GM11168 (cell line): Measurements from ENCODE around the gene RSPH10B2.

ENCODE experiments used
- in situ Hi-C: fragments of 300-500 bp; cut with MboI; formaldehyde crosslinking; loops from one replicate; pipeline ENCODE4 v1.12.0; 2022; ENCODE audit warnings: low sequenced_read_pairs; ENCODE audit not compliant: unreplicated experiment

RSPH10B2 gene

GRCh38 chr7:6833636-6834035, 79.7 kb downstream of the RSPH10B2 start:
- in situ Hi-C loops = loop anchor here (25.0 kb wide), 1 partner anchor 246 kb away; the partner anchor contains the start of genes INTS15 and ZDHHC4

GRCh38 chr7:6835521-6835920, 81.6 kb downstream of the RSPH10B2 start:
- in situ Hi-C loops = loop anchor here (25.0 kb wide), 1 partner anchor 248 kb away; the partner anchor contains the start of genes INTS15 and ZDHHC4

- in situ Hi-C loops = loop anchor here (25.0 kb wide), 1 partner anchor 250 kb away; the partner anchor contains the start of genes INTS15 and ZDHHC4
Measured at GRCh38 chr7:6837081-6837480, 83.2 kb downstream of the RSPH10B2 start.

- in situ Hi-C loops = loop anchor here (25.0 kb wide), 1 partner anchor 255 kb away; the partner anchor contains the start of genes INTS15 and ZDHHC4
Measured at GRCh38 chr7:6842278-6842921, 88.5 kb downstream of the RSPH10B2 start.

- in situ Hi-C loops = loop anchor here (25.0 kb wide), 1 partner anchor 256 kb away; the partner anchor contains the start of genes INTS15 and ZDHHC4
Measured at GRCh38 chr7:6843092-6843491, 89.2 kb downstream of the RSPH10B2 start.

- in situ Hi-C loops = loop anchor here (25.0 kb wide), 1 partner anchor 256 kb away; the partner anchor contains the start of genes INTS15 and ZDHHC4
Measured at GRCh38 chr7:6843654-6844053, 89.8 kb downstream of the RSPH10B2 start.

- in situ Hi-C loops = loop anchor here (25.0 kb wide), 1 partner anchor 259 kb away; the partner anchor contains the start of genes INTS15 and ZDHHC4
Measured at GRCh38 chr7:6845971-6846449, 92.1 kb downstream of the RSPH10B2 start.

- in situ Hi-C loops = loop anchor here (25.0 kb wide), 1 partner anchor 260 kb away; the partner anchor contains the start of genes INTS15 and ZDHHC4
Measured at GRCh38 chr7:6847751-6848150, 93.8 kb downstream of the RSPH10B2 start.
